Activated CD4-positive, CD25-positive, alpha-beta regulatory T cell treated with anti-CD3 and anti-CD28 coated beads, Interleukin-2, amount 50 U/mL, for 16 hours (primary cell): ENCODE results near the gene SOWAHD.
A peak's percentile ranks its signal among the peaks of the same experiment; 100 is the strongest.
"Not testable (repeated sequence)": the region's sequence is repeated elsewhere in the genome, so short reads cannot be mapped to it uniquely, and the experiment has no call there.

Experiments used
- DNase-seq: peaks from one replicate; pipeline ENCODE4 v3.0.0-alpha.2; 2020; ENCODE audit warnings: low read depth, low spot score

The SOWAHD gene, protein sequence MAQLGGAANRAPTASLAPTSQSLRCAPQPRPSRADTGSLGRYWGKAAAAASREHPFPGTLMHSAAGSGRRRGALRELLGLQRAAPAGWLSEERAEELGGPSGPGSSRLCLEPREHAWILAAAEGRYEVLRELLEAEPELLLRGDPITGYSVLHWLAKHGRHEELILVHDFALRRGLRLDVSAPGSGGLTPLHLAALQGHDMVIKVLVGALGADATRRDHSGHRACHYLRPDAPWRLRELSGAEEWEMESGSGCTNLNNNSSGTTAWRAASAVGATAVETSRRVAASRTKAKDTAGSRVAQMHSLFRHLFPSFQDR

DNA sequence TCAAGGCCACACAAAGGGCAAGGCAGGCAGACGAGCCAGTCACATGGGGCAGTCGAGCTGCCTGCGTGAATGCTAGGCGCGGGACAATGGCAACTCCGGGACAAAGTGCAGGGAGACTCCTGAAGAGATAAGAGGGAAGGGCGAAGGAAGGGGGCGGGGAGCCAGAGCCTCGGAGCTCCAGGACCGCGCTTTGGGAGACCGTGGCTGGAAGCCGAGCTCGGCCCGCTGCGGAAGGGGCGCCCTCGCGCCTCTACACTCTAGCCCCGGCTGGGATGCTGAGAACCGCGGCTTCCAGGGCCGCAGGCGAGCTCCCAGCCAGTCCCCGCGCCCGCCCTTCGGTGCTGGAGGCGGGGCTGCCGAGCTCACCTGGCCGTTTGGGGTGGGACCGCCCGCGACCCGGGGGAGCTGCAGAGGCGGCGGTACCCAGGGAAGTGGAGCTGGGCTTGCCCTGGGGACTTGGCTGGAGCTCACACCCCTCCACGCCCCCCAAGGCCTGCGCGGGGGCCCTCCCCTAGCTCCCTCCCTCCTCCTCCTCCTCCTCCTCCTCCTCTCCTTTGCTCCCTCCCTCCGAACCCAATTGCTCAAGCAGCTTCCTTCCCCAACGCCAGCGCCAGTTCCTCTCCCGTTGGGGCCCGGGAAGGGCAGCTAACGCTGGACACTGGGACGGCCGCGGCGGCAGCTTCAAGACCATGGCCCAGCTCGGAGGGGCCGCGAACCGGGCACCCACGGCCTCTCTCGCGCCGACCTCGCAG is at the start of gene SOWAHD:
SOWAHD (plus strand) TSS at position 610 of the 752 bp plus-strand sequence; CDS start at position 690, 80 bp downstream.
- DNase-seq: no peak

DNA sequence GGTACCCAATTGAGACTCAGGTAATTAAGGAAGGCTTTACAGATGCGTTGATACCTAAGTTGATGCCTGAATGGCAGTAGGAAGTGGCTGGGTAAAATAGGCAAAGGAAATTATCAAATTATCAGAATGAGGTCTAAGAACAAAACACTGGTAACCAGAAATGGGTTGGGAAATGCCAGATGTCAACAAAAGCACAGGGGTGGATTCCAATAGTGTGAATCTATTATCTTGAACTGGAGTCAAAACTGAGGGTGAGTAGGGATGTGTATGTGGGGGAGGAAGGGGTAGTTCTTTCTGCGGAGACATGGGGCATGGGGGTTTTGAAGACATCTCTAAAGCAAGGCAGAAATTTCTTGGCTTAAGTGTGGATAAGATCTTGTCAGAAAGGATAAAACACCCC is 49.5 kb upstream of the SOWAHD start:
- DNase-seq: no peak

DNA sequence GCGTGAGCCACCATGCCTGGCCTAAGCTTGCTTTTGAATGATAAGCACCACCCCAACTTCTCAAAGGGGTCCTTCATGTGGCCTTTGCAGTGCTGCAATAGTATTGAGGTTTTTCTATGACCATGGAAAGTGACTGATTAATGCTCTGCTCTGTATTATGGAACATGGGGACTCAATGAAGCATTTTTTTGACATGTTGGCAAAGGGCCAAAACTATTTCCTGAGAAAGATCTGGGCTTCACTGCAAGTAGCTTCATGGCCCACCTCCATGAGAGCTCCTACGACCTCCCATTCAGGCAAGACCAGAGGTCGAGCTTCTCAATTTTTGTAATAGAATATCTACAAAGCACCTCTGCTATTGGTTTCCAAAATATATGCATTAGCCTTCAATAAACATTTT is 48.8 kb upstream of the SOWAHD start:
- DNase-seq: no peak

DNA sequence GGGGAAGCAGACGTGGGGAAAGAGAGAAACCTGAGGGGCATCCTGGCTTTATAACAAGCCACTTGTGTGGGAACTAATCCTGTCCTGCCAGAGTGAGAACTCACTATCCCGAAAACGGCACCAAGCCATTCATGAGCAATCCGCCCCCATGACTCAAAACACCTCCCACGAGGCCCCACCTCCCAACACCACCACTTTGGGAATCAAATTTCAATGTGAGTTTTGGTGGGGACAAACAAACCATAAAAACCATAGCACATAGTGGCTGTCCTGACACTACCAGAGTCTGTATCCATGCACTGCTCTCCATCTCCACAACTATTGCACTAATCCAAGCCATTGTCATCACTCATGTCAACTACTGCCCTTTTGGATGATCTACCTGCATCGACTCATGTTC is 36.9 kb upstream of the SOWAHD start:
- no peak for DNase-seq

DNA sequence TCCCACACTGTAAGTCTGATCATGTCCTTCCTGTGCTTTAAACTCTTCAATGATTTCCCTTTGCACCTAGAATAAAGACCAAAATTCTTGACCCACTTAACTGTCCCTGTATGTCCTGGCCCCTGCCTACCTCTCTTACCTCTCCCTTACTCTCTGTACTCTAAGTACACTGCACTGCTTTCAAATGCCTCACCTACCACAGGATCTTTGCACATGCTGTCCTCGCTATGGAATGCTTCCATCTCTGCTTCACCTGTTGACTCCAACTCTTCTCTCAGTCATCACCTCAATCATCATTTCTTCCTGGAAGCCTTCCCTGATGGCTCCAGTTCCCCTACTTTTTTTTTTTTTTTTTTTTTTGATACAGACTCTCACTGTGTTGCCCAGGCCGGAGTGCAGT is 36.5 kb upstream of the SOWAHD start:
- DNase-seq: no peak

DNA sequence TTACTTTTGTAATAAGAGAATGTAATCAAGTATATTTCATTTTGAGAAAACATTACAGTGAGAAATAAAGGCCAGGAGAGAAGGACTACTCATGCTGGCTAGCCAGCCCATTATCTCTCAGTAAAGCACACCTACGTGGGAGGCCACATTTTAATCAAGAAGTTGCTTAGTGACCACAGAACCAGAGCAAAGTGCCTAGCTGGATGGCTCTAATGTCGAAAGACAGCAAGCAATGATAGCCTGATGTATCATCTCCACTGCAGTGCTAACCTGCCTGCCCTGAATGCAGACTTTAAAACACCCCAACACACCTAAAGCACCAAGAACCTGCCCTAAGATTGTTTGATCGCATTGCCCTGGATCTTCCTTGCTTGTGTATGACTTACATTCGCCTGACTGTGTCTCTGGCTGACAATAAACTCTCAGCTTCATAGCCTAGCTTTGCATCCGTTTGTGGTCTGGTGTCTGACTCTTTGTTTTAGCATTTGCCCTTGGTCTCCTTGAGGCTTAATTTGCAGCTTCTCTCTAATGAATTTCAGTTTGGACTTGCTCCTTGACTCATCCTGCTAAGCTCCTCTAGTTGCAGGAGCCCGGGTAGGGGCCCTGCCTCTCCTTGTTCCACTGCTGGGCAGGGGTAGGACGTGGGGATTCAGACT is 31.4 kb upstream of the SOWAHD start:
- no peak for DNase-seq

DNA sequence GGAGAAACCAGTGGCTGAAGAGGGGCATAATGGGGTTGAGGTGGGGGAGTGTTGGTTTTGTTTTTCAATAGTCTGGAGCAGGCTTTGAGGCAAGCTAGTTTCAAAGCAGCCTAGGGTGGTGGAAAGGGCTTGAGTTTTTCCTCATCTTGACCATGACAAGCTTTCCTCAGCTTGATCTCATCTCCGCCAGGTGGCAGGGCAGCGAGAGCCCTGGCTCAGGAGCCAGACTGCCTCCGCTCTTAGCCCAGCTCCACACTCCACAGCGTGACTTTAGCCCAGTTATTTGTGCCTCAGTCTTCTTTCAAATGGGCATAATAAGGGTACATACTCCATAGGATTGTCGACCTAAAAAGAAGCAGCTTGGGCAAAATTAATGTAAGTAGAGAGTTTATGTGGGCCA is 29.9 kb upstream of the SOWAHD start:
- DNase-seq: no peak

DNA sequence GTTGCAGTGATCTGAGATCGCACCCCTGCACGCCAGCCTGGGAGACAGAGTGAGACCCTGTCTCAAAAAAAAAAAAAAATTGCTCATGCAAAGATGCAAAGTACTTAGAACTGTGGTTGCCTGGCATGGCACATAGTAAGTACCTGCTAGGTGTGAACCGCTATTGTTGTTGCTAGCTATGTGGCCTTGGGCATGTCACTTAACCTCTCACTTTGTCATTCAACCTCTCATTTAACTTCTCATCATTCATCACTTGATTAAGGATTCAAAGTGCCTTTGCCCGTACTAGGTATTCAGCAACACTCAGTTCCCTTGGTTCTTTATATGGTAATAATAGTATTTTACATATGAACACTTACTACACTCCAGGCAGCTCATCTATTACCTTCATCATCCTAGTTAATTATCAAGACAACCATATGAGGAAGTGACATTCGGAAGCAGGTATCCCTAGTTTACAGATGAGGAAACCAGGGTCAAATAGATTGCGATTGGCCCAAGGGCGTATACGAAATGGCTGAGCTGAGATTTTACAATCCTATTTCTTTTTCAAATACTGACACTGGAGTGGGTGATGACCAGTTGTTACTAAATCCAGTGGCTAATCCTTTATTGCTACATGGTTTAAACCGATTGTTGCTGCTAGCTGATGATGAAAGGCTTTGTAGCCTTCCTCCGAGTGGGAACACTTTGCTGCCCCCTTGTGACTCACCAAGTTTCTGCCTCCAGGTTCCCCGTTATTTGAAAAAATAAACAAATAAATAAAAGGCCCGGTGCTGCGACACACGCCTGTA is 28.8 kb upstream of the SOWAHD start:
- peak; percentile 35 for DNase-seq

DNA sequence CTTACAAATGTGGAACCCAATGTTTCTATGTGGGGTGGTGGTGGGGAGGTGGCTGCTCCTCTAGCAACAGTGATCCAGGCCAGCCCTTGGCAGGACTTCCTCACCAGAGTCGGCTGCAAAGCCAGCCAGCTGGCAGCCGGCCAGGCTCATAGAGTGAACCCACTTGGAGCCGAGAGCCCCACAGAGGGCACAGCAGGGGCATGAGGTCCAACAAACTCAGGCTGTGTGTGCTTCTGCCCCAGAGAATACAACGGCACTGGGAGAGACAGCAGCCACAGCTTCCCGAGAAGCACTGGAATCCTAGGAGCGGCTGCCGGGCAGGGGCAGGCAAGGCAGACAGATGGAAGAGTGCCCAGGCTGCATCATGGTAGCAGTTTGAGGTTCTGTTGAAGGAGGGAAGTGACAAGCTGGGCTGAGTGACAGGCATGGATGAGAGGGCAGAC is 23.5 kb upstream of the SOWAHD start:
- DNase-seq: no peak

DNA sequence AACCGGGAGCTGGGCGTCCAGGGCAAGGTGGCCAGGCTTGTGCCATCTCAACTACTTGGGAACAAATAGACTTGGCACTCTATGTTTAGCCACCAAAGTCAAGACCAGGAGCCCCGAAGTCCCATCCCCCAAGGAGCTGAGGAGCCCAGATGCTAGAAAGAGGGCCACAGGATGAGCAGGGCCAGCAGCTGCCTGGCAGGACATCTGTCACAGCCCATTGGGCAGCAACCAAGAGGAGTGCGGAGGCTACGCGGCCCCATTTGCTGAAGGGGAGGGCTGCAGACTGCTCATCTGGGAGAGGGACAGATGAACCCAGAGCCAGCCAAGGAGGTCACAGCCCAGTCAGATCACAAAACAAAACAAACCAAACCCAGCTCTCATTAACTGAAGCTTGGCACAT is 22.9 kb upstream of the SOWAHD start:
- DNase-seq: no peak

DNA sequence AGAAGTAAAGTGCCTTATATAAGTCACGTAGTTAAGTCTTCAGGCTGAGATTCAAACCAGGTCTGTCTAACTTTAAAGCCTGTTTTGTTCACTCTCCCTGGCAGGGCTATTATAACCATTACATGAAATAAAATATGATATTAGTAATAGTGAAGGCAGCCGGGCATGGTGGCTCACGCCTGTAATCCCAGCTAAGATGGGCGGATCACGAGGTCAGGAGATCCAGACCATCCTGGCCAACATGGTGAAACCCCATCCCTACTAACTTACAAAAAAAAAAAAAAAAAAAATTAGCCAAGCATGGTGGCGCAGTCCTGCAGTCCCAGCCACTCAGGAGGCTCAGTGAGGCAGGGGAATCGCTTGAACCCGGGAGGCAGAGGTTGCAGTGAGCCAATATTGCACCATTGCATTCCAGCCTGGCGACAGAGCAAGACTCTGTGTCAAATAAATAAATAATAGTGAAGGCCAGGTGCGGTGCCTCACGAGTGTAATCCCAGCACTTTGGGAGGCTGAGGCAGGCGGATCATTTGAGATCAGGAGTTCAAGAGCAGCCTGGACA is 22.1 kb upstream of the SOWAHD start:
- no peak for DNase-seq

DNA sequence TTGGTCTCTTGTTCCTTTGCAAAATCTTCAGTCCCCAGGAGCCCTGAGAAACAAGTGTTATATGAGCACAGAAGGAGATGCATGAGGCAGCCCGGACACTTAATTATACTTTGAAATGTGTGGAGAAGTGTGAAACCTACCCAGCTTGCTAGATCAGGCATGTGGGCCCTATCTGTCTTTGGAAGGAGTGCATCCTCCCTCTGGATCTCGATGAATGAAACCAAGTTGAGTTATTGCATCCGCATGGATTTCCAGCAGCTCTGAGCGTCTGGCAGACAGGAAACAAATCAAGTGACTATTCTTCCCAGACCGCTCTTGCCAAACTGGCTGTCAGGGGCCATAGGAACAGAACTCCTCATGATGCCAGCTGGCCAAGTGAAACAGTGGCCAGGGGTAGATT is 19.6 kb upstream of the SOWAHD start:
- no peak for DNase-seq

DNA sequence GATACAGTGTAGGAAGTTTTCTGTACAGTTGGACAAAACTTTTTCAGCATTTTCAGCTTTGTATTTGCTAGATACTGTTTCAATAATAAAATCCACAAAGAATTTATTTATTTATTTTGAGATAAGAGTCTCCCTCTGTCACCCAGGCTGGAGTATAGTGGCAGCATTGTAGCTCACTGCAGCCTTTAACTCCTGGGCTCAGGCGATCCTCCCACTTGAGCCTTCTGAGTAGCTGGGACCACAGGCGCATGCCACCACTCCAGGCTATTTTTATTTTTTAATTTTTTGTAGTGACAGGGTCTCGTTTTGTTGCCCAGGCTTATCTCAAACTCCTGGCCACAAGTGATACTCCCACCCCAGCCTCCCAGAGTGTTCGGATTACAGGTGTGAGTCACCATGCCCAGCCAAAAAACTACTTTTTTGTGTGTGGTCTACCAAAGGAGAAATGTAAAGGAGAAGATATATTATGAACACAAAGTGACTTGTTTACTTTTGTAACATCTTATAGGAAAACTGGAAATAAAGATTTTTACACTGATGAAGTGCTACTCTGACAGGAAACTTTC is 13.0 kb upstream of the SOWAHD start:
- DNase-seq: no peak

DNA sequence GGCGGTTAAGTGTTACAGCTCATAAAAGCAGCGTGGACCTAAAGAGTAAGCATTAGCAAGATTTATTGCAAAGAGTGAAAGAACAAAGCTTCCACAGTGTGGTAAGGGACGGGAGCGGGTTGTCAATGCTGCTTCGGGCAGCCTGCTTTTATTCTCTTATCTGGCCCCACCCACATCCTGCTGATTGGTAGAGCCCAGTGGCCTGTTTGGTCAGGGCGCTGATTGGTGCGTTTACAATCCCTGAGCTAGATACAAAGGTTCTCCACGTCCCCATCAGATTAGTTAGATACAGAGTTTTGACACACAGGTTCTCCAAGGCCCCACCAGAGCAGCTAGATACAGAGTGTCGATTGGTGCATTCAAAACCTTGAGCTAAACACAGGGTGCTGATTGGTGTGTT is 8.3 kb upstream of the SOWAHD start:
- DNase-seq: not testable (repeated sequence)

DNA sequence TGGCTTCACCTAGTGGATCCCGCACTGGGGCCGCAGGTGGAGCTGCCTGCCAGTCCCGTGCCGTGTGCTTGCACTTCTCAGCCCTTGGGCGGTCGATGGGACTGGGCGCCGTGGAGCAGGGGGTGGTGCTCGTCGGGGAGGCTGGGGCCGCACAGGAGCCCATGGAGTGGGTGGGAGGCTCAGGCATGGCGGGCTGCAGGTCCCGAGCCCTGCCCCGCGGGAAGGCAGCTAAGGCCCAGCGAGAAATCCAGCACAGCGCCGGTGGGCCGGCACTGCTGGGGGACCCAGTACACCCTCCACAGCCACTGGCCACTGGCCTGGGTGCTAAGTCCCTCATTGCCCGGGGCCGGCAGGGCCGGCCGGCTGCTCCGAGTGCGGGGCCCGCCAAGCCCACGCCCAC is 7.6 kb upstream of the SOWAHD start:
- DNase-seq: not testable (repeated sequence)

DNA sequence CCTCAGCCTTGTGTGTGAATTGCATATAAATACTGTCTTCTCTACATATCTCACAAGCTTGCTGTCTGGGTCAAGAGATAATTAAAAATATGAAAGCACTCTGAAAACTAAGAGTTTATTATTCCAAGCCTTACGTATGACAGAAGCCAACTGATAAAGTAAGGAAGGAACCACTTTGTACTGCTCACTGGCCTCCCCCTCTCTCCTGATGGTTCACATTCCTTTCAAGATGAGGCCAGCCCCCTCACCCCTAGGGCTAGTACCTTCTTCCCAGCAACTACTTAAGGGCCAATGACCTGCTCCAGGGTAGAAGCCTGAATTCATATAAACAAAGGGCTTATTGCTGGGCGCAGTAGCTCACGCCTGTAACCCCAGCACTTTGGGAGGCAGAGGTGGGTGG is 5.4 kb upstream of the SOWAHD start:
- DNase-seq: no peak

DNA sequence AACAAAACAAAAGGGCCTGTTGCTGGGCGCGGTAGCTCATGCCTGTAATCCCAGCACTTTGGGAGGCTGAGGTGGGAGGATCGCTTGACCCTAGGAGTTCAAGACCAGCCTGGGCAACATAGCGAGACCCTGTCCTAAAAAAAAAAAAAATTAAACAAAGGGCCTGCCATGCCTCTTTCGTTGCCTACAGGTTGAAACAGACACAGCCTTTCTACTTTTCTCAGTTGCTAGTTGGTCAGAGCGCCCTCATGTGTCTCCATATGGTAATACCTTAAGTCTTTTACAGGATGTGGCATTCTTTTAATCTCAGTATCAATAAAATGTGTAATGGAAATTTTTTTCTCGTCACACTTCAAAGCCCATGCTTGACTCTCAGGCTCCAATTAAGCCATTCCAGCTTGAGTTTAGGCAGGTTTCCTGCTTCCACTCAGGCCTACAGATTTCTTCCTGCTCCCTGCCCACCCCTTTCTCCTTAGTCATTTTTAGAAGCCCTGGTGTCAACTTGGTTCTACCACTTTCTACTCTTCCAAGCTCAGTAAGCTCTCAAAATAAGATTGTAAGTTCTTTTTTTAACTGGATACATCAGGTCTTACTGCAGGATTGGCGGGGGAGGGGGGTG is 4.6 kb upstream of the SOWAHD start:
- peak; percentile 23 for DNase-seq

DNA sequence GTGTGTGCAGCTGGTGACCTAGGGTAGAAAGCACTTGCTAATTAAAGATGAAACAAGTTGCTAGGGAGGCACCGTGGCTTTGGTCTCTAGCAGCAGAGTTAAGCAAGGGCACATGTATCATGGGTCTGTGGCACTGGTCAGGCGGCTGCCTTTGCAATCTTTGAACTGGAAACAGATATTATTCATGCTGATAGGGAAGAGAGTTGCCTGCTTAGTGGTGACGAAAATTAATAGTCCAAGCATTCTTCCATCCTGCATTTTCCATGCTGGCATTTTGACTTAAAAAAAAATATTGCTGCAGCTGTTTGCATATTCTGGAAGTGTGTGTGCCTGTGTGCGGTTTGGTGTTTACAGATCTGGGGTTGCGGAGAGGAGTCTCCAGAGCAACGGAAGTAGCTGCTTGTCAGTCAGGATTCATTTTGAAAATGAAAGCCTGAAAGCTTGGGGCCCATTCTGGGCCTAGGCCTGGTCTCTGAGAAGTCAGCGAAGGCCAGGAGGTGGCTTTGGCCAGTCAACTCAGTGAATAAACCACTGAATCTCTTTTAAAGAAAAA is 2.3 kb upstream of the SOWAHD start:
- peak; percentile 13 for DNase-seq

DNA sequence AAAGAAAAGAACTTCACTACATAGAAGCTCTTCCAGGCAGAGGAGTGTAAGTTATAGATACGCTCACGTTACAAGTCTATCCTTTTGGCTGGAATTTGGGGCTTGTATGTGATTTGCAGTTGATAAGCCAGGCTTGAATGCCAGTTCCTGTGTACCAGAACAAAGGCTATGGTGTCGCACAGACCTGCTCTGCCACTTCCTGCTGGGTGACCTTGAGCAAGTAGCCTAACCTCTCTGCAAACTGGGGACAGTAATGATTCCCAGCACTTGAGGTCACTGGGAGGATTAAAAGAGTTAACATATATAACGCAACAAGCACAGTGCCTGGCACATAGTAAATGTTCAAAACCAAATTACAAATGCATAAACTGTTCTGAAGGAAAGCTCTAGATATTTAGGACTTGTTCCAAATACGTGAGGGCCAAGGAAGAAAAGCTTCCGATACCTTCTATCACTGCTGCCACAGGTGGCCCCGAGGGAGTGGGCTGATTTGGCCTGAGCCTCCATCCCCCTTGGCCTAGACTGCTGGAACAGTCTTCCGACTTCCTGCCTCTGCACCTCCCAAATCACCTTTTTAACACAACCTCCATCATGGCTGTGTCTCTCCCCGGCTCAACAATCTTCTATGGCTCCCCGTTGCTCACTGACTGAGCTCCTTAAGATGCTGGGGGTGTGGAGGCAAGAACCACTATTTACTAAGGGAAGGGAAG is 1.3 kb upstream of the SOWAHD start:
- no peak for DNase-seq

DNA sequence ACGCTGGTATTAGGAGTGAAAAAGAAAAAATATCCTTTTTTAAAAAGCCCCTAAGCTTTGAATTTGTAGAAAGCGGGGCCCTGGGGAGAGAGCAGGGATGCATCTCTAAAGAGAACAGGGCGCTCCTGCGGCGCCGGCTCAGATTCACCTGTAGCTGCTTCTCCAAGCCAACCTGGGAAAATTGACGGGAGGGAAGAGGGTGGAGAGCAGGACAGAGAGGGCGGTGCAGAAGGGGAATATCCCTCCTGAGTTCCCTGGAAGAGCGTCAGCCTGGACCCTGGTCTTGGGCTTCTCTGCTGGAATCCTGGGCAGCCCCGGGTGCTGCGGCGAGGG is 776 bp upstream of the SOWAHD start:
- no peak for DNase-seq
